Hepatocyte (in vitro differentiated cells): ENCODE data around the gene MCAT.

Experiments
- EZH2phosphoT487 ChIP-seq: fragments of 200-600 bp; sonication (generic); IDR thresholded peaks from one replicate; pipeline ENCODE4 v1.6.1; 2018; ENCODE audit warnings: antibody characterized with exemption, mild to moderate bottlenecking, low read depth, moderate library complexity; ENCODE audit not compliant: unreplicated experiment, severe bottlenecking
- TF ChIP-seq, protein P1 (sequence below): fragments of 200-600 bp; sonication (generic); IDR thresholded peaks from 2 replicates; pipeline ENCODE4 v1.5.1; 2016; ENCODE audit warnings: antibody characterized with exemption, mild to moderate bottlenecking; ENCODE audit not compliant: poor library complexity

DNA sequence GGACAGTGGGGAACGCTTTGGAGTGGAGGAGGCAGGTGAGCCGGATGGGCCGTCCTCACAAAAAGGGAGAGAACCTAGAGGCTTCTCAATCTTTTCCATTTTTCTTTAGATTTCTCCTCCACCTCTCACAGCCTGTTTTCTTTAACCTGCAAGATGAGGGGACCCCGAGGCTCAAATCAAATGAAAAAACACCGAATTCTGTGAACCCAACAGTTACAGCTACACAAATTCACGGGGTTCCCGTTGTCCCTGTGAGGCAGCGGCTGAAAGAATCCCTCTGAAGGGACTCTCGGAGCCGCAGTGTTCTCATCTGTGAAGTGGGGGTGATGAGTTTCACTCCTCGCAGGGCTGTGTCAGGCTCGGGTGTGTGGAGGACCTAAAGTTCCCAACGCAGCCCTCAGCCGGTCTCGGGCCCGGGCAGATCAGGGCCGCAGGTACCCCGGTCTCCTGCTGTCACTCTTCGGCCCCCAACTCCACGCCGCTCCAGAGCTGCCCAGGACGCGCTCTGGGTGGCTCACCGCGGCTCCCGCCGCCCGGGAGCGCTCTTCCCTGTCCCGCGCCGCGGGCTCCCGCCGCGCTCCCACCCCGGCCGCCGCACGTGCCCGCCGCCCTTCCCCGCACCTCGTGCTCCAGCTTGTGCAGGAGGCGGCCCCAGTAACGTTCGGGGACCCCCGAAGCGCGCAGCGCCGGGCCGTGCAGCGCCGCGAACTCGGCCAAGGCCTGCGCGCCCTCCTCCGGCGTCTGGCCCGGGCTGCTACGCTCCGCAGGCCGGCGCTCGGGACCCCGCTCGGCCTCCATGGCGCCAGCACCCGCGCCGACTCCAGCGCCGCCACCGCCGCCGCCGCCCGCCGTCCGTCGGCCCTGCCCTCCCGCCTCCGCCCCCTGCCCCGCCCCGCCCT is 43.3 kb upstream of the MCAT start, which contains the start of gene TTLL12:
- TF ChIP-seq, protein P1, sequence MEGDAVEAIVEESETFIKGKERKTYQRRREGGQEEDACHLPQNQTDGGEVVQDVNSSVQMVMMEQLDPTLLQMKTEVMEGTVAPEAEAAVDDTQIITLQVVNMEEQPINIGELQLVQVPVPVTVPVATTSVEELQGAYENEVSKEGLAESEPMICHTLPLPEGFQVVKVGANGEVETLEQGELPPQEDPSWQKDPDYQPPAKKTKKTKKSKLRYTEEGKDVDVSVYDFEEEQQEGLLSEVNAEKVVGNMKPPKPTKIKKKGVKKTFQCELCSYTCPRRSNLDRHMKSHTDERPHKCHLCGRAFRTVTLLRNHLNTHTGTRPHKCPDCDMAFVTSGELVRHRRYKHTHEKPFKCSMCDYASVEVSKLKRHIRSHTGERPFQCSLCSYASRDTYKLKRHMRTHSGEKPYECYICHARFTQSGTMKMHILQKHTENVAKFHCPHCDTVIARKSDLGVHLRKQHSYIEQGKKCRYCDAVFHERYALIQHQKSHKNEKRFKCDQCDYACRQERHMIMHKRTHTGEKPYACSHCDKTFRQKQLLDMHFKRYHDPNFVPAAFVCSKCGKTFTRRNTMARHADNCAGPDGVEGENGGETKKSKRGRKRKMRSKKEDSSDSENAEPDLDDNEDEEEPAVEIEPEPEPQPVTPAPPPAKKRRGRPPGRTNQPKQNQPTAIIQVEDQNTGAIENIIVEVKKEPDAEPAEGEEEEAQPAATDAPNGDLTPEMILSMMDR: no peak
- no peak for TF ChIP-seq EZH2phosphoT487
